CD1c-positive myeloid dendritic cell (primary cell): ENCODE data around the gene ALPP.
"Not testable (repeated sequence)": the region's sequence is repeated elsewhere in the genome, so short reads cannot be mapped to it uniquely, and the experiment has no call there.

Experiments used
- DNase-seq: peaks from one replicate; pipeline ENCODE4 v3.0.0-alpha.2; 2016; ENCODE audit errors: extremely low spot score

ALPP gene

GRCh38 chr2:232406556-232407310, 28.2 kb downstream of the ALPP start, which contains the start of gene ALPG:
Gene ALPG (plus strand): TSS chr2:232406844. CDS start chr2:232406895, 51 bp downstream.
- no peak for DNase-seq

- DNase-seq: not testable (repeated sequence)
Measured at GRCh38 chr2:232407428-232408150, 29.0 kb downstream of the ALPP start.

GRCh38 chr2:232408269-232408668, 29.7 kb downstream of the ALPP start:
- DNase-seq: not testable (repeated sequence)

- DNase-seq: not testable (repeated sequence)
Measured at GRCh38 chr2:232409617-232410016, 31.1 kb downstream of the ALPP start.

- DNase-seq: no peak
Measured at GRCh38 chr2:232410238-232410900, 31.8 kb downstream of the ALPP start.

- DNase-seq: no peak
Measured at GRCh38 chr2:232411901-232412629, 33.5 kb downstream of the ALPP start.

- no peak for DNase-seq
Measured at GRCh38 chr2:232412986-232413385, 34.4 kb downstream of the ALPP start.

GRCh38 chr2:232415138-232415690, 36.7 kb downstream of the ALPP start:
- DNase-seq: no peak

- DNase-seq: no peak
Measured at GRCh38 chr2:232415736-232416520, 37.4 kb downstream of the ALPP start.

GRCh38 chr2:232416521-232417470, 38.2 kb downstream of the ALPP start:
- DNase-seq: no peak

- no peak for DNase-seq
Measured at GRCh38 chr2:232417489-232417888, 38.9 kb downstream of the ALPP start.

GRCh38 chr2:232418056-232418455, 39.5 kb downstream of the ALPP start:
- no peak for DNase-seq

- DNase-seq: peak; percentile 37
Measured at GRCh38 chr2:232418466-232419244, 40.1 kb downstream of the ALPP start.

GRCh38 chr2:232419245-232420072, 40.9 kb downstream of the ALPP start:
- no peak for DNase-seq

- DNase-seq: no peak
Measured at GRCh38 chr2:232420073-232420454, 41.5 kb downstream of the ALPP start.

GRCh38 chr2:232420463-232421188, 42.1 kb downstream of the ALPP start:
- no peak for DNase-seq

- no peak for DNase-seq
Measured at GRCh38 chr2:232421189-232421785, 42.7 kb downstream of the ALPP start.
